Mesothelial cell of epicardium (in vitro differentiated cells): ENCODE measurements around the gene DIRAS1. TPM values are rescaled to one million over a fixed set of nuclear protein-coding genes. Genes with fewer than 3 reads are reported as not detected.

Experiments
- DNase-seq, 2 experiments: peaks; one replicate each; pipeline ENCODE4 v3.0.0; 2021; ENCODE audit warnings: low spot score in 2 of 2; ENCODE audit not compliant: unreplicated experiment in 2 of 2
- H3K27ac Mint-ChIP-seq: 2 replicates; pipeline ENCODE4 v1.8.0; 2021; ENCODE audit warnings: mixed read lengths
- H3K27me3 Mint-ChIP-seq: 2 replicates; pipeline ENCODE4 v1.8.0; 2021; ENCODE audit warnings: low read depth, mixed read lengths
- H3K36me3 Mint-ChIP-seq: 2 replicates; pipeline ENCODE4 v1.8.0; 2021; ENCODE audit warnings: mixed read lengths
- H3K4me1 Mint-ChIP-seq: 2 replicates; pipeline ENCODE4 v1.8.0; 2021; ENCODE audit warnings: mixed read lengths
- H3K4me3 Mint-ChIP-seq: 2 replicates; pipeline ENCODE4 v1.8.0; 2021; ENCODE audit warnings: mild to moderate bottlenecking, moderate library complexity, mixed read lengths
- H3K9me3 Mint-ChIP-seq: 2 replicates; pipeline ENCODE4 v1.8.0; 2021; ENCODE audit warnings: mixed read lengths
- CTCF ChIP-seq: fragments of 200-600 bp; sonication (generic); IDR thresholded peaks from one replicate; pipeline ENCODE4 v1.5.0; 2021; ENCODE audit warnings: antibody characterized with exemption; ENCODE audit not compliant: unreplicated experiment
- total RNA-seq: library from RNA; stranded (reverse); gene quantifications from 3 replicates; pipeline ENCODE4 v1.2.1, GENCODE V29; 2021

Gene DIRAS1
- total RNA-seq, 1 donor from 2014 or later = 3.2 TPM

- Mint-ChIP-seq H3K9me3 (no peaks in the 10 kb centered on the region), H3K27me3 (peaks cover 43% of the 10 kb centered on the region), H3K4me3 (no peak overlapping the region), H3K27ac (no peak overlapping the region), H3K36me3 (no peaks in the 10 kb centered on the region), H3K4me1 (peaks cover 10% of the 10 kb centered on the region)
- DNase-seq = no peak
- TF ChIP-seq CTCF = no peak
Measured at GRCh38 chr19:2703691-2704216, 17.4 kb downstream of the DIRAS1 start.

- DNase-seq = no peak
- Mint-ChIP-seq H3K4me3 (peak overlapping the region; percentile 65), H3K4me1 (peaks cover 10% of the 10 kb centered on the region), H3K27me3 (peaks cover 47% of the 10 kb centered on the region), H3K9me3 (no peaks in the 10 kb centered on the region), H3K36me3 (no peaks in the 10 kb centered on the region), H3K27ac (peak overlapping the region; percentile 78)
- TF ChIP-seq CTCF = no peak
Measured at GRCh38 chr19:2703077-2703437, 18.1 kb downstream of the DIRAS1 start.

- TF ChIP-seq CTCF = no peak
- peaks cover 47% of the 10 kb centered on the region for H3K27me3 Mint-ChIP-seq
- peaks cover 10% of the 10 kb centered on the region for H3K4me1 Mint-ChIP-seq
- peak within 1 kb of the TSS; percentile 78 for H3K27ac Mint-ChIP-seq
- no peaks in the 10 kb centered on the region for H3K9me3 Mint-ChIP-seq
- DNase-seq = peak; percentile 95 to 98
- no peaks in the 10 kb centered on the region for H3K36me3 Mint-ChIP-seq
- H3K4me3 Mint-ChIP-seq = peak within 1 kb of the TSS; percentile 72
Measured at GRCh38 chr19:2702170-2703076, 18.7 kb downstream of the DIRAS1 start, which contains the start of gene GNG7. TSS of gene GNG7 (minus strand) at chr19:2702694. CDS start at chr19:2520688, 182,006 bp downstream.

GRCh38 chr19:2701361-2702169 is 19.6 kb downstream of the DIRAS1 start:
- no peak overlapping the region for H3K27ac Mint-ChIP-seq
- H3K9me3 Mint-ChIP-seq = no peaks in the 10 kb centered on the region
- peaks cover 45% of the 10 kb centered on the region for H3K27me3 Mint-ChIP-seq
- DNase-seq = no peak
- H3K4me1 Mint-ChIP-seq = peaks cover 10% of the 10 kb centered on the region
- no peak for TF ChIP-seq CTCF
- peak overlapping the region; percentile 72 for H3K4me3 Mint-ChIP-seq
- no peaks in the 10 kb centered on the region for H3K36me3 Mint-ChIP-seq

- peak overlapping the region; percentile 72 for H3K4me3 Mint-ChIP-seq
- no peak for DNase-seq
- no peak for TF ChIP-seq CTCF
- no peak overlapping the region for H3K27ac Mint-ChIP-seq
- no peaks in the 10 kb centered on the region for H3K36me3 Mint-ChIP-seq
- peaks cover 44% of the 10 kb centered on the region for H3K27me3 Mint-ChIP-seq
- peaks cover 10% of the 10 kb centered on the region for H3K4me1 Mint-ChIP-seq
- H3K9me3 Mint-ChIP-seq = no peaks in the 10 kb centered on the region
Measured at GRCh38 chr19:2700660-2701360, 20.4 kb downstream of the DIRAS1 start.
